Thymus (tissue), 11 donors: Measurements from ENCODE around the gene ADAMTS13. TPM values are rescaled to one million over a fixed set of nuclear protein-coding genes. Genes with fewer than 3 reads are reported as not detected.
A peak's percentile ranks its signal among the peaks of the same experiment; 100 is the strongest.

Source experiments
- DNase-seq, 9 donors: peaks; one replicate each; pipeline ENCODE4 v3.0.0-alpha.2; 2013; ENCODE audit warnings: low spot score in 9 of 9, low read depth in 6 of 9, missing footprints in 1 of 9
- H3K27ac ChIP-seq, 2 donors: one replicate each; pipeline ENCODE4 v1.5.1; 2013; ENCODE audit warnings: control low read depth in 1 of 2, low read depth in 1 of 2, low read length in 1 of 2, mild to moderate bottlenecking in 1 of 2, moderate library complexity in 1 of 2
- H3K27me3 ChIP-seq, 2 donors: one replicate each; pipeline ENCODE4 v1.5.1; 2013; ENCODE audit warnings: low read length in 1 of 2; ENCODE audit not compliant: control insufficient read depth in 2 of 2, insufficient read depth in 1 of 2
- H3K36me3 ChIP-seq, 2 donors: one replicate each; pipeline ENCODE4 v1.5.1; 2013; ENCODE audit warnings: low read length in 1 of 2, mild to moderate bottlenecking in 1 of 2, moderate library complexity in 1 of 2; ENCODE audit not compliant: control insufficient read depth in 2 of 2, insufficient read depth in 2 of 2
- H3K4me1 ChIP-seq, 2 donors: one replicate each; pipeline ENCODE4 v1.5.1; 2013; ENCODE audit warnings: low read length in 2 of 2; ENCODE audit not compliant: control insufficient read depth in 2 of 2, insufficient read depth in 2 of 2
- H3K4me3 ChIP-seq, 2 donors: one replicate each; pipeline ENCODE4 v1.5.1; 2013; ENCODE audit warnings: low read length in 2 of 2, control low read depth in 1 of 2, mild to moderate bottlenecking in 1 of 2
- H3K9me3 ChIP-seq, 2 donors: one replicate each; pipeline ENCODE4 v1.5.1; 2013; ENCODE audit warnings: low read length in 1 of 2, mild to moderate bottlenecking in 1 of 2; ENCODE audit not compliant: control insufficient read depth in 2 of 2, insufficient read depth in 1 of 2
- WGBS: extraction: QIAGEN DNeasy Blood & Tissue Kit; methylation state at CpG from one replicate; pipeline ENCODE4 v1.1.7; 2013; 5-methylcytosine and 5-hydroxymethylcytosine counted together
- polyA plus RNA-seq: library from polyadenylated mRNA; stranded (reverse); fragments of 200-250 nt; gene quantifications from one replicate; pipeline ENCODE4 v1.2.3, GENCODE V29; 2013
- total RNA-seq: library from RNA; stranded (reverse); fragments of 120-200 nt; gene quantifications from one replicate; pipeline ENCODE4 v1.2.4, GENCODE V29; 2013
- donor health status: healthy.

Gene ADAMTS13
- total and polyA plus RNA-seq, 2 donors = 0.94 to 11.8 TPM

DNA sequence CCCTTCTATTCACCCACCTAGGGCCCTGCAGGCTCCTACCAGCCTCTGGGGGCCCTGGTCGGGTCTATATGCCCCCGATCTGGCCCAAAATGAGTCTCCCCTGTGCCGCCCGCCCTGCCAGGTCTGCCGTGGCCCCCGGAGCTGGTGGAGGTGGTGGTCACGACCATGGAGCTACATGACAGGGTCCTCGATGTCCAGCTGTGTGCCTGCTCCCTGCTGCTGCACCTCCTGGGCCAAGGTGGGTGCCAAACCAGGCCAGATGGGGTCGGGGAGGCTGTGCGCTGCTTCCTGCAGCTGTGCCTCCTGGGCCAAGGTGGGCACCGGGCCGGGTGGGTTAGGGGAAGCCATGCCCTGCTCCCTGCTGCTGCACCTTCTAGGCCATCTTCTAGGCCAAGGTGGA is 21.9 kb upstream of the ADAMTS13 start:
- 95% methylated on average over 12 of the region's 12 CpGs for WGBS
- H3K9me3 ChIP-seq = no peaks in the 10 kb centered on the region
- no peak overlapping the region for H3K4me3 ChIP-seq

DNA sequence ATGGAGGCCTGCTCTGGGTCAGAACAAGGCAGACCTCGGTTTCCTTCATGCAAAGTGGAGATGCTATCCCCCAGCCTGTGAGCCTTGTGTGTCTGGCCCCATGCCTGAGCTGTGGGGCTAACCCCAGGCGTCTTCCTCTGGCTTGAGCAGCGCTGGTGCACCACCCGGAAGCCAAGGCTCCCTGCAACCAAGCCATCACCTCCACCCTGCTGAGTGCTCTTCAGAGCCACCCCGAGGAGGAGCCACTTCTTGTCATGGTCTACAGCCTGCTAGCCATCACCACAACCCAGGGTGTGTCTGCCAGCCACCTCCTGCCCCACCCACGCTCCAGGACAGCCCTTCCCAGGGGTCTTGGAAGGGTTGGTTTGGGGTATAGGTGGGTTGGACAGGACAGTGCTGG is 20.6 kb upstream of the ADAMTS13 start:
- no peak for DNase-seq
- H3K4me3 ChIP-seq = no peak overlapping the region
- 96% methylated on average over 6 of the region's 6 CpGs for WGBS
- peaks cover 23 to 36% of the 10 kb centered on the region in 2 donors for H3K36me3 ChIP-seq
- H3K9me3 ChIP-seq = no peaks in the 10 kb centered on the region
- no peaks in the 10 kb centered on the region for H3K4me1 ChIP-seq
- peaks cover 0 to 11% of the 10 kb centered on the region in 2 donors for H3K27me3 ChIP-seq
- no peak overlapping the region for H3K27ac ChIP-seq

More for the DNA sequence above, 21.9 kb upstream of the ADAMTS13 start:
- DNase-seq = no peak
- H3K27ac ChIP-seq = no peak overlapping the region
- peaks cover 12 to 23% of the 10 kb centered on the region in 2 donors for H3K36me3 ChIP-seq
- H3K4me1 ChIP-seq = no peaks in the 10 kb centered on the region
- H3K27me3 ChIP-seq = peaks cover 0 to 16% of the 10 kb centered on the region in 2 donors

DNA sequence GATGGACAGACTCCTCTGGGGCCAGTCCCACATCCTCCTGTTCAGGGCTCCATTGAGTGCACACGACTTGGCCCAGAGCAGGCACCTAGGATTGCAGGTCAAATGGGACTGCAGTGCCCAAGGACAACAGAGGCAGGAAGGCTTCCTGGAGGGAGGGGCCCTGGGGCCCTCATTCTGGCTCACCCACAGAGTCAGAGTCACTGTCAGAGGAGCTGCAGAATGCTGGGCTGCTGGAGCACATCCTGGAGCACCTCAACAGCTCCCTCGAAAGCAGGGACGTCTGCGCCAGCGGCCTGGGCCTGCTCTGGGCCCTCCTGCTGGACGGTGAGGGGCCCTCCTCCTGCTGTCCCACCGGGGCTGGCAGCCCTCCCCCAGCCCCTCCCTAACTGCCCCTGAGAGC is 19.5 kb upstream of the ADAMTS13 start:
- no peak for DNase-seq
- WGBS = 91% methylated on average over 7 of the region's 7 CpGs
- no peak overlapping the region for H3K4me3 ChIP-seq
- H3K27ac ChIP-seq = no peak overlapping the region
- H3K4me1 ChIP-seq = no peaks in the 10 kb centered on the region
- H3K9me3 ChIP-seq = no peaks in the 10 kb centered on the region
- H3K27me3 ChIP-seq = peaks cover 0 to 4% of the 10 kb centered on the region in 2 donors
- H3K36me3 ChIP-seq = peaks cover 34 to 46% of the 10 kb centered on the region in 2 donors

DNA sequence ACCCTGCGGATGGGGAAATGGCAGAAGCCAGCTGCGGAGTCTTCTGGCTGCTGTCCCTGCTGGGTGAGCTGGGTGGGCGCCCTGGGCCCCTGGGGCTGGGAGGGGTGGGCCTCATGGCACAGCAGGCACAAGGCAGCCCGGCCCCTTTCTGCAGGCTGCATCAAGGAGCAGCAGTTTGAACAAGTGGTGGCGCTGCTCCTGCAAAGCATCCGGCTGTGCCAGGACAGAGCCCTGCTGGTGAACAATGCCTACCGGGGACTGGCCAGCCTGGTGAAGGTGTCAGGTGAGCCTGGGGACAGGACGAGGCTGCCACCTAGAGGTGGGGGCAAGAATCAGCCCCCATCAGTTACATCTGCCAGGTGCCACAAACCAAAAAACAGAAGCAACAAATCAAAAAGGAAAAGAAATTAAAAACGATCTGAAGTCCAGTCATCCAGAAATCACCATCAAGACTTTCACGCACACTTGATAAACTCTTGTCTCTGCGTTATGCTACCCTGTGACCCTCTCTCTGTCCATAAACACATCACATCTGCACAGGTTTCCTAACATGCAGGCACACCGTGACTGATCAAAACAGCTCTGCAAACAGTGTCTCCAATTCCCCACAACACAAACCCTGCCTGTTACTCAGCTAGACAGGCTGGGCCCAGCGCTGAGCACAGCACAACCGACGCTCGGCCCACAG is 18.3 kb upstream of the ADAMTS13 start:
- no peak overlapping the region for H3K27ac ChIP-seq
- peaks cover 44 to 54% of the 10 kb centered on the region in 2 donors for H3K36me3 ChIP-seq
- no peaks in the 10 kb centered on the region for H3K9me3 ChIP-seq
- DNase-seq = peak in 5 of 9 donors; percentile 9 to 52 (median 26)
- WGBS = 88% methylated on average over 16 of the region's 16 CpGs
- no peaks in the 10 kb centered on the region for H3K4me1 ChIP-seq
- no peaks in the 10 kb centered on the region for H3K27me3 ChIP-seq
- H3K4me3 ChIP-seq = no peak overlapping the region

DNA sequence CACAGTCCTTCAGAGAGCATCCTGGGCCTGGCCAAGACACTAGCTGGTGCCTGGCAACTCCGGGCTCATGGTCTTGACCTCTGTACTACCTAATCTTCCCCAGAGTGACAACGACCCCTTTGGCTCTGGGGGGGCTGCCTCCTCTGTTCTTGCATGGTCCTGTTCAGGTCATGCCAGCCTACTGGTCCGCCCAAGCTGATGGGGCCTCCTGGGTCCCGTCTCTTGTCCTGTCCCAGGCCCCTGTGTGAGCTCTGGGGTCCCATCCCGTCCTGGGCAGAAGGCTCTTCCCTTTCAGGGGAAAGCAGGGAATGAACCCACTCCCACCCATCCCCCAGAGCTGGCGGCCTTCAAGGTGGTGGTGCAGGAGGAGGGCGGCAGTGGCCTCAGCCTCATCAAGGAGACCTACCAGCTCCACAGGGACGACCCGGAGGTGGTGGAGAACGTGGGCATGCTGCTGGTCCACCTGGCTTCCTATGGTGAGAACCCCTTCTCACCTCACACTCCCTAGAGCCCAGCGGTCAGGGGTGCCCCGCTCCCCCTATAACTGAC is 17.6 kb upstream of the ADAMTS13 start:
- H3K27me3 ChIP-seq = no peaks in the 10 kb centered on the region
- H3K4me3 ChIP-seq = no peak overlapping the region
- H3K9me3 ChIP-seq = no peaks in the 10 kb centered on the region
- peaks cover 46 to 56% of the 10 kb centered on the region in 2 donors for H3K36me3 ChIP-seq
- WGBS = 96% methylated on average over 12 of the region's 12 CpGs
- H3K27ac ChIP-seq = no peak overlapping the region
- no peaks in the 10 kb centered on the region for H3K4me1 ChIP-seq
- DNase-seq = no peak

DNA sequence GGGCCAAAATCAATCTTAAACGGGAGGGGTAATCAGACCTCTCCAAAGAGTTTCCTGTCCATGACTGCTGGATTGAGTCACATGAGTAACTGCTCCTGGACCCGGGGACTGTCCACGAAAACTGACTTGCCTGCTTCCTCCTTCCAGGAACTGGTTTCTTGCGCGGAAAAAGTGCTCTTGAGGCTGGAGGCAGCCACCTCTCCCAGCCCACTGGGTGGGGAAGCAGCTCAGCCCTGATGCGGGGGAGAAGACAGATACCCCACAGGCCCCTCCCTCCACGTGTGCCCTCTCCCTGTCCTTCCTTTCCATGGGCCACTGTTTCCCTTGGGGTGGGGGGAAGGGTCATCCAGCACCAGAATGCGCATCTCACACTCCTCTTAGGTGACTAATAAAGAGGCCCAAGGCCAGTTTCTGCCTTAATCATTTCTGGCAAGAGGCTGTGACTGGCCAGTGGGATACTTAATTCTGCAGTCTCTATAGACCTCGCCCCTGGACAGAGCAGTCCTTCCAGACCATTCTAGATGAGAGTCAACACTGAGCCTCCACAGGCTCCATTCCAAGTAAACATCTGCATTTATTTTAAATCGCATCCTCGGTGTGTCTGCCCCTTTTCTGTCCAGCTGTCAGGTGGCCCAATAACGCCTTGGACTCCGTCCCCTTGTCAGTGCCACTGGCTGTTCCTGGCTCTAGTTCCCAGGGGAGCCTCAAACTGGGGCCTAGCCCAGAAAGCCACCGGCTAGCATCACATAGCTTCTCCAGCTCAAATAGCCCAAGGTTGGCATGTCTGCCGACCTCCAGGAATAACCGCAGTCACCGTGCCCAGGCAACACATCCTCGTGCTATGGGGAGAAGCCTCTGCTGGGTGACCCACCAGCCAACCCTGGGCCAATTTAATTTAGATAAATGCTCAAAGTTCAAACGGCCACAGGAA is 16.4 kb upstream of the ADAMTS13 start:
- WGBS = 95% methylated on average over 19 of the region's 19 CpGs
- Histone ChIP-seq H3K27me3 (no peaks in the 10 kb centered on the region), H3K27ac (no peak overlapping the region), H3K36me3 (peaks cover 56 to 69% of the 10 kb centered on the region in 2 donors), H3K4me1 (no peaks in the 10 kb centered on the region), H3K9me3 (no peaks in the 10 kb centered on the region), H3K4me3 (no peak overlapping the region)
- DNase-seq = no peak

DNA sequence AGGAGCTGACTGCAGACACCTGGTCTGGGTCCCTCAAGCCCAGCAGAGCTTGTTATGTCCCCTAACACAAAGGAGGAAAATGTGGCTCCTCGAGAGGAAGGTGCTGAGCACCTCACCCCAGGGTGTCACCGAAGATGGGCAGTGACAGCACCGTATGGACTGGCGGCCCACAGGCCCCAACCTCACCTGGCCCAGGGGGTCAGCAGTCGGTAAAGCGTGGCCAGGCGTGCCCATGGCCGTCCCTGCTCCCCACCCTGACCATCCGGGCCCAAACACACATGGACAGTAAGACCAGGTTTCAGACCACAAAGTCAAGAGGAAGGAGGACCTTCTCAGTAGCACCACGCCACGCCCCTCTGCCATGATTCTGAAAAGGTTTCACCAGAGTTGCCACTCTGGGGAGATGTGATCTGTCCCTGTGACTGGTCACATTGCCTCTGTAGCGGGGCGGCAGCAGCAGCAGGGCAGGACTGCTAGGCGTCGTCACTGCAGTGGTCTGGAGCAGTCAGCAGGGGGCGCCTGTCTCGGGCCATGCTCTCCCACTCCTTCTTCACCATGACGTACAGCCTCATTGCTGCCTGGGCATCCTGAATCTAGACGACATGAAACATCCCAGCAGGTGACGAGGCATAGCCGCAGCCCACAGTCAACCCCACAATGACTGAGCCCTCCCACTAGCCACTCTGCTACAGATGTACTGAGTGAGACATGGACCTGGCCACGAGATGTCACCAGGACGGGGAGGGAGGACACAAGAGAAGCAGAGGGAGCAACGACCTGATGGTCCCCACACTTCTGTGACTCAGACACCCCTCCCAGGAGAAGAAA is 15.5 kb upstream of the ADAMTS13 start:
- Histone ChIP-seq H3K27me3 (no peaks in the 10 kb centered on the region), H3K27ac (no peak overlapping the region), H3K9me3 (no peaks in the 10 kb centered on the region), H3K36me3 (peaks cover 62 to 72% of the 10 kb centered on the region in 2 donors), H3K4me1 (no peaks in the 10 kb centered on the region), H3K4me3 (no peak overlapping the region)
- DNase-seq = peak; percentile 29 to 71 (median 50)
- WGBS = 69% methylated on average over 24 of the region's 24 CpGs

DNA sequence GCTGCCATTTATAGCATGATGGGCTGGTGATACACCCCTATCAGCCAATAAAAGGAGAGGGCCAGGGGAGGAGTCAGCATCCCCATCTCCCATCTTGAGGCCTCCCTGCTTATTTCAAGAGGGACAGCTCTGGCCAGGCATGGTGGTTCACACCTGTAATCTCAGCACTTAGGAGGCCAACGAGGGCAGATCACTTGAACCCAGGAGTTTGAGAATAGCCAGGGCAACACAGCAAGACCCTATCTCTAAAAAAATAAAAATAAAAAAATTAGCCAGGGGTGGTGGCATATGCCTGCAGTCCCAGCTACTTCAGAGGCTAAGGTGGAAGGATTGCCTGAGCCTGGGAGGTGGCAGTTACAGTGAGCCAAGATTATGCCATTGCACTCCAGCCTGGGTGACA is 14.1 kb upstream of the ADAMTS13 start:
- Histone ChIP-seq H3K4me1 (no peaks in the 10 kb centered on the region), H3K4me3 (no peak overlapping the region), H3K9me3 (no peaks in the 10 kb centered on the region), H3K27ac (no peak overlapping the region), H3K36me3 (peaks cover 75 to 77% of the 10 kb centered on the region in 2 donors), H3K27me3 (no peaks in the 10 kb centered on the region)
- WGBS = 100% methylated on average over 1 of the region's 1 CpG
- no peak for DNase-seq
